Breast epithelium (tissue), 3 donors: ENCODE results near the gene LPAR3.

Experiments
- POLR2A ChIP-seq: fragments of 450-650 bp; IDR thresholded peaks from one replicate; pipeline ENCODE4 v1.6.1; 2016; ENCODE audit warnings: antibody characterized with exemption, mild to moderate bottlenecking, moderate library complexity
- TF ChIP-seq, protein P1 (sequence below), 3 donors: fragments of 450-650 bp; IDR thresholded peaks; one replicate each; pipeline ENCODE4 v1.5.1; 2016 to 2017; ENCODE audit warnings: antibody characterized with exemption in 3 of 3, mild to moderate bottlenecking in 3 of 3, moderate library complexity in 3 of 3

DNA sequence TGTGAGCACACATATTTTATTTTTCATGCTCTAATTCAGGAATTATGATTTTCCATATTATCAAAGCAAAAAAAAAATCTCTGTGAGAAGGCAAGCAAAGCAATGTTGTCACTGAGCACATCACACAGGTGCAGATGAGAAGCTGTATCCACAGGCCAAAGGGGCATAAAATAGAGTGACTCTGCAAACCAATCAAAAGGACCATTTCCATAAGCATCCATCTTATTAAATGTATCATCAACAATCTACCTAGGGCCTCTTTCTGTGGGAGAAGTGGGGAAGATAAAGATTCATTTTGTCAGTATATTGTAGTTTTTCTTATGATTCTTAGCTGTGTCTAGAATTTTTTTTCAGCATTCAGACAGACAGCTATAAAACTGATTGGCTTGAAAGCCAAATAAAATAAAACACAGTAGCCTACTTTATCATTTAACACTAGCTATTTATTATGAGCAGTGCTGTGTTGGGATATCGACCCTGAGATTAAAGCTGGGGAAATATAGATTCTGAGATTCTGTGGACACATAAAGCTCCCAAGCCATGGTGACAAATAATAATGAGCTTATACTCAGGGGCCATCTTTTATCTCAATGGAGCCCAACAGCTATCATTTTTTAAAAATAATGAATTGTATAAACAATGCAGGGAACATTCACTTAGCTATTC, 90.3 kb downstream of the LPAR3 start:
- TF ChIP-seq POLR2A, result no peak
- TF ChIP-seq, protein P1, sequence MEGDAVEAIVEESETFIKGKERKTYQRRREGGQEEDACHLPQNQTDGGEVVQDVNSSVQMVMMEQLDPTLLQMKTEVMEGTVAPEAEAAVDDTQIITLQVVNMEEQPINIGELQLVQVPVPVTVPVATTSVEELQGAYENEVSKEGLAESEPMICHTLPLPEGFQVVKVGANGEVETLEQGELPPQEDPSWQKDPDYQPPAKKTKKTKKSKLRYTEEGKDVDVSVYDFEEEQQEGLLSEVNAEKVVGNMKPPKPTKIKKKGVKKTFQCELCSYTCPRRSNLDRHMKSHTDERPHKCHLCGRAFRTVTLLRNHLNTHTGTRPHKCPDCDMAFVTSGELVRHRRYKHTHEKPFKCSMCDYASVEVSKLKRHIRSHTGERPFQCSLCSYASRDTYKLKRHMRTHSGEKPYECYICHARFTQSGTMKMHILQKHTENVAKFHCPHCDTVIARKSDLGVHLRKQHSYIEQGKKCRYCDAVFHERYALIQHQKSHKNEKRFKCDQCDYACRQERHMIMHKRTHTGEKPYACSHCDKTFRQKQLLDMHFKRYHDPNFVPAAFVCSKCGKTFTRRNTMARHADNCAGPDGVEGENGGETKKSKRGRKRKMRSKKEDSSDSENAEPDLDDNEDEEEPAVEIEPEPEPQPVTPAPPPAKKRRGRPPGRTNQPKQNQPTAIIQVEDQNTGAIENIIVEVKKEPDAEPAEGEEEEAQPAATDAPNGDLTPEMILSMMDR (IDR thresholded peaks at IDR 0.05), result no peak
